Calu3 (cell line): ENCODE data around the gene PHPT1. TPM values are rescaled to one million over a fixed set of nuclear protein-coding genes. Genes with fewer than 3 reads are reported as not detected.
A peak's percentile ranks its signal among the peaks of the same experiment; 100 is the strongest.

Experiments
- BruUV-seq: library from RNA; stranded (reverse); fragments of 400-500 nt; replicated peaks from 2 replicates; lab custom pipeline; 2021; lab: Mats Ljungman, UMichigan
- CTCF ChIA-PET: fragments of 300-600 bp; sonication (Branson Sonifier 250); formaldehyde crosslinking; loops from one replicate; lab custom pipeline; 2022; ENCODE audit warnings: antibody characterized with exemption; lab: Charles Lee
- DNase-seq: peaks from one replicate; pipeline ENCODE4 v3.0.0; 2022
- H3K27ac Mint-ChIP-seq: one replicate; pipeline ENCODE4 v1.8.0; 2022; ENCODE audit warnings: mixed read lengths; ENCODE audit not compliant: unreplicated experiment
- H3K27me3 Mint-ChIP-seq: one replicate; pipeline ENCODE4 v1.8.0; 2022; ENCODE audit warnings: mixed read lengths; ENCODE audit not compliant: unreplicated experiment
- H3K36me3 Mint-ChIP-seq: one replicate; pipeline ENCODE4 v1.8.0; 2022; ENCODE audit warnings: mild to moderate bottlenecking, moderate library complexity, mixed read lengths; ENCODE audit not compliant: insufficient read depth, unreplicated experiment
- H3K4me1 Mint-ChIP-seq: one replicate; pipeline ENCODE4 v1.8.0; 2022; ENCODE audit warnings: mild to moderate bottlenecking, low read depth, mixed read lengths; ENCODE audit not compliant: unreplicated experiment
- H3K4me3 Mint-ChIP-seq: one replicate; pipeline ENCODE4 v1.8.0; 2022; ENCODE audit warnings: mild to moderate bottlenecking, low read depth, moderate library complexity, mixed read lengths; ENCODE audit not compliant: unreplicated experiment
- H3K9me3 Mint-ChIP-seq: one replicate; pipeline ENCODE4 v1.8.0; 2022; ENCODE audit warnings: low read depth, mixed read lengths; ENCODE audit not compliant: unreplicated experiment
- CTCF ChIP-seq: fragments of 200-600 bp; IDR thresholded peaks from one replicate; pipeline ENCODE4 v1.8.0; 2022; ENCODE audit warnings: antibody characterized with exemption; ENCODE audit not compliant: unreplicated experiment
- intact Hi-C: fragments of 100-400 bp; cut with micrococcal nuclease; formaldehyde crosslinking; loops from one replicate; pipeline ENCODE4 v1.10.0; 2022; ENCODE audit not compliant: unreplicated experiment
- total RNA-seq: library from RNA; stranded (reverse); gene quantifications from 2 replicates; pipeline ENCODE4 v1.2.3, GENCODE V29; 2022

PHPT1 gene
- total RNA-seq, 1 experiment from 2014 or later: 48.7 TPM

- no TSS peak for BruUV-seq
- Mint-ChIP-seq H3K4me1 (no peaks in the 10 kb centered on the region), H3K9me3 (no peaks in the 10 kb centered on the region), H3K27me3 (no peaks in the 10 kb centered on the region), H3K36me3 (peaks cover 36% of the 10 kb centered on the region), H3K4me3 (no peak overlapping the region), H3K27ac (peak overlapping the region; percentile 36)
- CTCF ChIA-PET: no interaction called here
- TF ChIP-seq CTCF: no peak
- intact Hi-C loops: no loop called here
- no peak for DNase-seq
Measured at GRCh38 chr9:136803551-136804508, 45.4 kb upstream of the PHPT1 start.

GRCh38 chr9:136804509-136805206 lies 44.6 kb upstream of the PHPT1 start:
- intact Hi-C loops: no loop called here
- Mint-ChIP-seq H3K9me3 (no peaks in the 10 kb centered on the region), H3K4me3 (no peak overlapping the region), H3K36me3 (peaks cover 40% of the 10 kb centered on the region), H3K27me3 (no peaks in the 10 kb centered on the region), H3K27ac (no peak overlapping the region), H3K4me1 (peaks cover 6% of the 10 kb centered on the region)
- CTCF ChIA-PET: no interaction called here
- no TSS peak for BruUV-seq
- DNase-seq: no peak
- no peak for TF ChIP-seq CTCF

GRCh38 chr9:136805207-136805740 lies 43.9 kb upstream of the PHPT1 start:
- Mint-ChIP-seq H3K4me3 (no peak overlapping the region), H3K9me3 (no peaks in the 10 kb centered on the region), H3K4me1 (peaks cover 11% of the 10 kb centered on the region), H3K36me3 (peaks cover 34% of the 10 kb centered on the region), H3K27me3 (no peaks in the 10 kb centered on the region), H3K27ac (no peak overlapping the region)
- no peak for TF ChIP-seq CTCF
- BruUV-seq: no TSS peak
- DNase-seq: no peak
- CTCF ChIA-PET: no interaction called here
- intact Hi-C loops: no loop called here

- intact Hi-C loops: no loop called here
- no peak for DNase-seq
- no peak overlapping the region for H3K4me3 Mint-ChIP-seq
- no peaks in the 10 kb centered on the region for H3K27me3 Mint-ChIP-seq
- CTCF ChIA-PET: no interaction called here
- BruUV-seq: no TSS peak
- H3K36me3 Mint-ChIP-seq: peaks cover 29% of the 10 kb centered on the region
- peaks cover 12% of the 10 kb centered on the region for H3K4me1 Mint-ChIP-seq
- no peak for TF ChIP-seq CTCF
- no peak overlapping the region for H3K27ac Mint-ChIP-seq
- no peaks in the 10 kb centered on the region for H3K9me3 Mint-ChIP-seq
Measured at GRCh38 chr9:136806067-136806466, 43.1 kb upstream of the PHPT1 start.
